GM18951 (cell line): ENCODE results near the gene CCSER1.
"Not testable (repeated sequence)": the region's sequence is repeated elsewhere in the genome, so short reads cannot be mapped to it uniquely, and the experiment has no call there.

Experiments used
- POLR2A ChIP-seq: IDR thresholded peaks from 4 replicates; pipeline ENCODE4 v1.6.1; 2011; ENCODE audit warnings: mild to moderate bottlenecking; ENCODE audit not compliant: insufficient read length, insufficient read depth; ENCODE audit errors: extremely low read depth
- in situ Hi-C: fragments of 300-500 bp; cut with MboI; formaldehyde crosslinking; loops from one replicate; pipeline ENCODE4 v1.12.0; 2022; ENCODE audit warnings: low sequenced_read_pairs, mixed read lengths, inconsistent platforms; ENCODE audit not compliant: unreplicated experiment

CCSER1 gene

DNA sequence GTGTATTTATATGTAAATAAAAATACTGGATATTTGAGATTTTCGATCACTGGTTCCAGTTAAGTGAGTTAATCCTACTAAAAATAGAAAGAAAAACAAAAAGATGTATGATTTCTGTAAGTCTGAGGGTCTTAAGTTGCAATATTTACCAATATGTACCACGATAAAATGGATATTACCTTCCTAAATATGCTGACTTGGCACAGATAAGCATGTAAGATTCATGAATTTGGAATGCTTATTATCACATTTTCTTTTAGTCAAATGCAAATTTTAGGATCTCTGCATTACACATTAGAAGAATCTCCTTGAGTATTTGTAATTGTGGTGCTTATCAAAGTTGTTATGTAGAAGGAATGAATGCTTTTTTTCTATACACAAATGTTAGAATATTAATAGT lies 1158.3 kb downstream of the CCSER1 start:
- TF ChIP-seq POLR2A: no peak
- in situ Hi-C loops: no loop called here

DNA sequence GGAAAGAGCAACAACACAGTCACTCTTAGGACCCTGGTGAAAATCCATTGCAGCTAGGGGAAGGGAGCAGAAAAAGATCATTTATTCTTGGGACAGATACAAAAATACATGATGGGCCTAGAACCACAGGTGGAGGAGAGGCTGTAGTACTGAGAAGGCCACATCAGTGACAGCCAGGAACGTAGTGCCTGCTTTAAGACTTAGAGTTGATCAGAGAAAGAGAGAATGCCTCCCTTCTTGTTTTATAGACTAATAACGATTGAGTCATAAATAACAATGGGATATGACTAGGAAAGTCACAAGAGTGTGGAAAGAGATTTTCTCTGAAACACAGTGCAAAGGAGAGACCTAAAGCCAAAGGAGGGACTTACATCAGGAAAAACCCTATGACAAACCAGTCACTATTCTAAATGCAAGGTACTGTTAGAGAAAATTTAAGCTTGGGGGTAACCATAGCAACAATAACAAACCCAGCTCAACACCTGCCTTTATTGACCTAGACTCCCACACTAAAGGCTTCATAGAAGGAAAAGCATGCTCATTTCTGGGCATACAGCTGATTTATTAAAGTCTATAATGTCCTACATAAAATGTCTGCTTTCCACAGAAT lies 1161.6 kb downstream of the CCSER1 start:
- TF ChIP-seq POLR2A: no peak
- in situ Hi-C loops: no loop called here

DNA sequence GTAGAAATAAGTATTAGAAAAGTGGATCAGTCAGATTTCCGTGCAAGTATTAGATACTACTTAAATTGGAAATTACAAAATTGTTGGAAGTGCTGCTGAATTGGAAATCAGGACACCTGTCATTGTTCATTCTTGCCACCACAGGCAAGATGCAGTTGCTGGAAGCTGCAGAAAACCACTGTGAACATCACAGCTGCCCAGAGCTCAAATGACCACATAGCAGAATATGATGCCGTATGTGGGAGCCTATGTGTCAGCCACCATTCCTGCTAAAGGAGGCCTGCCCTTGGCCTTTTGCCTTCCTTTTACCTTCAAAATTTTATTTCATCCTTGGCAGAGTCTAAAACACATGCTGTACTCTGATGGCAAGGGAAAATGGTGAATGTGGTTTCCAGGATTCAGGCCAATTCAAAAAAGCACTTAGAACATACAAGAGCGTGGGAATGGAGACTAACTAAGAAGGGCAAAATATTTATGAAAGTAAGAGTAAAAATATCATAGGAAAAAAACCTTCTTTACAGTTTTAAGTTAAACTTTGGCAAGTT lies 1171.0 kb downstream of the CCSER1 start:
- no peak for TF ChIP-seq POLR2A
- in situ Hi-C loops: no loop called here

DNA sequence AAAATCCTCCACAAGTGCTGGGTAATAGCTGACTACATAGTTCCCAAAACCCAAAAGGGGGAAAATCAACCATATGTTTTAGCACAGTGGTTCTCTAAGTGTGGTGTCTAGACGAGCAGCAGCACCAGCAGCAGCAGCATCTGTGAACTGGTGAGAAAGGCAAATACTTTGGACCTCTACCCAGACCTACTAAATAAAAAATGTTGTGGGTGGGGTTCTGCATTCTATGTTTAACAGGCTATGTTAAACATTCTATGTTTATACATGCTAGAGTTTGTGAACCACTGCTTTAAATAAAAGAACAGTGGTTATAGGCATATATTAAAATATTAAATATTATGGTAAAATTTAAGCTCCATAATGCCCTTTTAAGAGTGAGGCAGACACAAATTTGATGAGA lies 1171.6 kb downstream of the CCSER1 start:
- no peak for TF ChIP-seq POLR2A
- in situ Hi-C loops: no loop called here

DNA sequence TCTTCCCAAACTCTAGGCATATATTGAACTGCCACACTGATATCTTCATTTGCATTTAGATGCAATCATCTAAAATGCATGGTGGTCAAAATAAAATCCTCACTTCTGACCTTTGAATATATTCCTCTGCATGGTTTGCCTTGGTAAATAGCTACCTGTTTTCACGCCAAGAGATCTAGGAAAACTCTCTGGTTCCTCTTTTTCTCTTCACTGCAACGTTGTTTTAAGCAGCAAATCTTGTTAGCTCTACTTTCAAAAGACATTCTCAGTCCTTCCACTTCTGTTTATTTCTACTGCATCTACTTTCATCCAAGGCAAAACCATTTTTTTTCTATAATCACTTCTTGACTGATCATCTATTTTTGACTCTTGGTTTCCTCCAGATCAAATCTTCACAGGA lies 1174.9 kb downstream of the CCSER1 start:
- in situ Hi-C loops: no loop called here
- TF ChIP-seq POLR2A: no peak

DNA sequence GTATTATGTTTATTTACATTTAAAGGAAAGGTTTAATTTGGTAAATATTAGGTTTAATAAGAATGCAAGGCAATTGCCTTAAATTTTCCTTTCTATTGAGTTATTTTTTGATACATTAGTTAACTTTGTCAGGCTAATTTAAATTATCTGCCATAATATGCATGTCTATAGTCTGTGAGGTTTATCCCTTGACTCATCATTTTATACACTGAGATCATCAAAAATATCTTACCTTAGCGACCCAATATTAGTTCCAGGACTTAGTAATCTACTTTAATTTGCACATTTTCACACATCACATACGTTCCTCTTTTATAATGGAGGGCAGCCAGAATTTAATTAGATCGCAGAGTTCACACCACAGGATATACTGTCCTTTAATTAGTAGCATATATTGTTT lies 1177.1 kb downstream of the CCSER1 start:
- in situ Hi-C loops: no loop called here
- TF ChIP-seq POLR2A: no peak

DNA sequence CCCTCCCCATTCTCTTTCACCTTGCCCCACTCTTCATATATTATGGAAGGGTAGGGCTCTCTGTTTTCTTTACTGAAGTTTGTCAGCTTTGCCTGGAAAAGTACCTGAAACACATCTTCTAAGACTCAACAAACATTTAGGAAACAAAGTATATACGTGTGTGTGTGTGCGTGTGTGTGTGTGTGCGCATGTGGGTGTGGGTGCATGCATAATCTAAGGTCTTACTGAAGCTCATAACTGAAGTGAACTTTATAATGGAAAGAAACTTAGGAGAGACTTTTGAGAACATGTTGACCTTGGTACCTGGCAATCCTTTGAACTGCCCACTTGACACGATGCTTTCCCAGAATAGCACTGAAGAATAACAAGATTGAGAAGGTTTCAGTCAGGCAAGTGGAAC lies 1190.2 kb downstream of the CCSER1 start:
- in situ Hi-C loops: no loop called here
- no peak for TF ChIP-seq POLR2A

DNA sequence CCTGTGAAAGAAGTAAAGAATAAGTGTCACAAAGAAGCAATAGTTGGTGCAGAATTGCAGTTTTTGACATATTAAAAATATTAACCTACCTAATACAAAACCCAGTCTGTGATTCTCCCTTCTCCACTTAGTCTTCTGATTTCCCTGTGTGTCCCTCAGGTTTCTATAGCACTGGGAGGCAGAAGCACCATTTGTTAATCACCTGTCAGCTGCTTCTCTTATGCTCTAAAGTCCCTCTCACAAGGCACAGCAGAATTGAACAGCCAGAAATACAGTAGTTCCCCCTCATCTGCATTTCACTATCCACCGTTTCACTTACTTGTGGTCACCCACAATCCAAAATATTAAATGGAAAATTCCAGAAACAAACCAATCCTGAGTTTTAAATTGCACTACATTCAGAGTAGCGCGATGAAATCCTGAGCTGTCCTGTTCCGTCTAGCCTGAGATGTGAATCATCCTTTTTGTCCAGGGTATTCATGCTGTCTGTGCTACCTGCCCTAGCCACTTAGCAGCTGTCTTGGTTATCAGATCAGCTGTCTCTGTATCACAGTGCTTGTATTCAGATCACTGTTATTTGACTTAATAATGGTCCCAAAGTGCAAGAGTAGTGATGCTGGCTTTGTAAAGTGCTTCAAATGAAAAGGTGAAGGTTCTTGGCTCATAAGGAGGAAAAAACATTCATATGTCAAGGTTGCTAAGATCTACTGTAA lies 1192.5 kb downstream of the CCSER1 start:
- TF ChIP-seq POLR2A: no peak
- in situ Hi-C loops: no loop called here

DNA sequence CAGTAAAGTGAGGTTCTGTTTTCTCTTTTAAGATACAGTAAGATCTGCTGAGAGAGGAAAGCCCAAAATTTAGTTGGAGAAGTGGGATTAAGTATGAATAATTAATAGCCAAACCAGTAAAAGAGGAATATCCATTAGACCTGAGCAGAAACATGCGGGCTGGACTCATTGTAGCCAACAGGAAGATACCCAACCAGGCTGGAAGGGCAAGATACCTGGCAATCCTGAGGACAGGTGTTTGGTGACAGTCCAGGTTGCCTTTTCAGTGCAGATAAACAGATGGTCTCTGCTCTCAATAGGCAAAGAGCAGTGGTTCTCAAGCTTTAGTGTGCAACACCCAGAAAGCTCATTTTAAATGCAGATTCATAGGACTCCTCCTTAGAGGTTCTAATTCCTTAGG lies 1195.8 kb downstream of the CCSER1 start:
- no peak for TF ChIP-seq POLR2A
- in situ Hi-C loops: no loop called here

DNA sequence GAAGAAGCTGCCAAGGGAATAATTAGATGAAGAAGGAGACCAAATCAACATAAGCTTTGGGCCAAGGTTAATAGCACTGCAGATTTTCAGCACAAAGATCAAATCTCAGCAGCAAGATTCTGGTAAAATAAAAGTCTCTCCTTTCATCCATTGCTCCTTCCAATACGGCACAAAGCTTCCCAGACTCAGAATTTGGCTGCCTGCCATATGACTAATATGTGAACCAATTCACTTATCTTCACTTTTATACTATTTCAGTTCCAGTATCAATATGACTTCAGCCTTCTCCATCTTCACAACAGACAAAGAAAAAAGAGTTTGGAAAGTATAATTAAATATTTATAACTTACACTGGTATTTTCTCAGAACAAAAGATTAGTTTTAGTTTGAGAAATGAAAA lies 1198.3 kb downstream of the CCSER1 start:
- in situ Hi-C loops: no loop called here
- no peak for TF ChIP-seq POLR2A

DNA sequence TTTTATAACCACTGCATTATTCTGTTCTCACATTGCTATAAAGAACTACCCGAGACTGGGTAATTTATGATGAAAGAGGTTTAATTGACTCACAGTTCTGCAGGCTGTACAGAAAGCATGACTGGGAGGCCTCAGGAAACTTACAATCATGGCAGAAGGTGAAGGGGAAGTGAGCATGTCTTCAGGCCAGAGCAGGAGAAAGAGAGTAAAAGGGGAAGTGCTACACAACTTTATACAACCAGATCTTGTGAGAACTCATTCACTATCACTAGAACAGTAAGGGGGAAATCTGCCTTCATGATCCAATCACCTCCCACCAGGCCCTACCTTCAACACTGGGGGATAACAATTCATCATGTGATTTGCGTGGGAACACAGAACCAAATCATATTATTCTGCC lies 1199.0 kb downstream of the CCSER1 start:
- in situ Hi-C loops: not testable (repeated sequence)

DNA sequence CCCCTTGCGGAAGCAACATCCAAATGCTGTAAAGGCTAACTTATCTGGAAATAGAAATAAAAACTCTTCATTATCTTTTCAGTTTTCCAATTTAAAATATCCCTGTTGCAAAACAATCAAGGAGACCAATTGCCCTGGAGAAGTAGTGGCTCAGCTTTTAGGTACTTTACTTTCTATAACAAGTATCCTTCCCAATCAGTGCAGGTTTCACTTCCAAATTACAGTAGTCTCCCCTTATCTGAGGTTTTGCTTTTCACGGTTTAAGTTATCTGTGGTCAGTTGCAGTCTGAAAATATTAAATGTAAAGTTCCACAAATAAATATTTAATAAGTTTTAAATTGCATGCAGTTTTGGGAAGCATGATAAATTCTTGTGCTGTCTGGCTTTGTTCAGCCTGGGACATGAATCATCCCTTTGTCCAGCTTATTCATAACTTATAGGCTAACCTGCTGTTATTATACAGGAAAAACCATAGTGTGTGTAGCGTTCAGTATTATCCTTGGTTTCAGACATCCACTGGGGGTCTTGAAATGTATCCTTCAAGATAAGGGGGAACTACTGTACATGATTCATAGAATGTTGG lies 1203.5 kb downstream of the CCSER1 start:
- in situ Hi-C loops: no loop called here
- TF ChIP-seq POLR2A: no peak

DNA sequence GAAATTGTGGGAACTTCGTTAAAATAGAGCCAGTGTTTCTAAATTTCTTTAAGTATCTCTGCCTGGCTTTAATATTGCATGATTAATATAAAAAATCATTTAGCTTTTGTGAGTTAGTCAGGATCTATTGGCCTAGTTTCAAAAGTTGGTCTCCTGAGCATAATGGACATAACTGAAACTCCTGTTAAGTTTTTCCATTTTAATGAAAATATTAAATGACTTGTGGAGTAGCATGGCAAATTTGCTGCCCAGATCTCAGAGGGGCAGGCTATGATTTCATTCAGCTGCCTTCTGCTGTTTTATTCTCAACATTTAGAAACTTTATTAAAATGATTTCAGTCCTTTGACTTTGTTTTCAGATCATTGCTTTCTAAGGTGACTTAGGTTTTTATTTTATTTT lies 1213.6 kb downstream of the CCSER1 start:
- TF ChIP-seq POLR2A: no peak

DNA sequence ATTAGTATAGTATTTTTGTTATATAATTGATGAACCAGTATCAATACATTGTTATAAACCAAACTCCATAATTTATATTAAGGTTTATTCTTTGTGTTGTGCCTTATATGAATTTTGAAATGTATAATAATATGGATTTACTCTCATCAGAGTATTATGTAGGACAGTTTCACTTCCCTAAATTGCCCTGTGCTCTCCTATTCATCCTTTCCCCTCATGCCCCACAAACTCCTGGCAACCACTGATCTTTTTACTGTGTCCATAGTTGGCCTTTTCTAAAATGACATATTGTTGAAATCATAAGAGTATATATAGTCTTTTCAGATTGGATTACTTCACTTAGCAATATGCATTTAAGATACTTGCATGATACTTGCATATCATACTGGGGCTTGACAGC lies 1218.4 kb downstream of the CCSER1 start:
- in situ Hi-C loops: no loop called here
- no peak for TF ChIP-seq POLR2A

More for the DNA sequence above, 1213.6 kb downstream of the CCSER1 start:
- in situ Hi-C loops: no loop called here

DNA sequence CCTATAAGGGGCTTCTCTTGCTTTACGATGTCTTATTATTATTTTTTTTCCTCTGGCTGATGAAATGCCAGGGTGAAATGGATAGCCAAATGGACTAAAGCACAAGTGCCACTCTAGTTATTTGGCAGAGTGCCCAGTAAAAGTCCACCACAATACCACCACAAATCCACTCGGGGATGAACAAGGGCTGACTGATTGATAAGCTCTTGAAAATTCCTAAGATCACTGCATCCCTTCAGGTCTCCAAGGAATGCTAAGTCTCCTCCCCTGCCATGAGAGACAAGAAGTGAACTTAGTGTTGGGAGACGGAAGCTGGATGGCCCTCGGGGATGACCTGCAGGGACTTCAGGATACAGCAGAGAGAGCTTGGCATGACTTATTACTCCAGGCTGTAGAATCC lies 1229.3 kb downstream of the CCSER1 start:
- in situ Hi-C loops: not testable (repeated sequence)

DNA sequence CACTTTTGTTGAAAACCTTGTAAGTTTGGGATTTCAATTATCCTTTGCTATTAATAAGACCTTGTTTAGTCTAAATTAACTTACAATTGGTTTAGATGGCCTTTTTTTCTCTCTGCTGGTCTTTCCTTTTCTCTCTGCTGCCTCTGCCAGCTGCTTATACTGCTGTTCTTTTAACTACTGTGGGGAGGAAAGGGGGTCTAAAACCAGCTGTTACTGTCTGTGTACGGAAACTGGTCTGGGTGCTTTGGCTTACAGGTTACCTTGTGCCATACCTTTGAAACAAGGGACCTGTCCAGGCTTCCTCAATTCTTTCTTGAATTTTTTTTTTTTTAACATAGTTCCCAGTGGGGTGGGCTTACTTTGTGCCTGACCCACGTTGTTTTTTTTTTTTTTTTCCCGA lies 1230.8 kb downstream of the CCSER1 start:
- in situ Hi-C loops: not testable (repeated sequence)

DNA sequence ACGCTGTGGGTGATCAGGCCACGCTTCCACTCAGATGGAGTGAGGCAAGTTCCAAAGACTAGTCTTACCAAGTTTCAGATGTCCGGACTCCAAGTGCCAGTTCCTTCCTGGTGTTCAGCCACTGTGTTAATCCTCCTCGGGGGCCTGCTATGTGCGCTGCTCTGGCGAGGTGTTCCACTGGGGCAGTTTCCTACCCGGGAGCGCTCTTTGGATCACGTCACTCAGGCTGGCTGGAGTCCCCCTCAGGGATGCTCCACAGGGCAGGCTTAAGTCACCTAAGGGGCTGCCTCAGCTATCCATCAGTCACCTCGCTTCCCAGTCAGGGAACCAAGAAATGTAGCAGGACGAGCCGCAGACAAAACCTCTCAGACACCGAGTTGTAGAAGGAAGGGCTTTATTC lies 1231.4 kb downstream of the CCSER1 start:
- in situ Hi-C loops: not testable (repeated sequence)
